Hepatocyte (in vitro differentiated cells): ENCODE measurements around the gene NCBP3. TPM values are rescaled to one million over a fixed set of nuclear protein-coding genes. Genes with fewer than 3 reads are reported as not detected.

ENCODE experiments used
- DNase-seq: peaks from one replicate; pipeline ENCODE4 v3.0.0-alpha.2; 2016; ENCODE audit warnings: low spot score
- H2AFZ ChIP-seq: fragments of 200-600 bp; sonication (generic); 2 replicates; pipeline ENCODE4 v1.6.0; 2016; ENCODE audit warnings: antibody characterized with exemption, mild to moderate bottlenecking
- H3K27ac ChIP-seq: fragments of 200-600 bp; sonication (generic); 2 replicates; pipeline ENCODE4 v1.5.1; 2016; ENCODE audit warnings: mild to moderate bottlenecking
- H3K27me3 ChIP-seq: fragments of 200-600 bp; sonication (generic); 2 replicates; pipeline ENCODE4 v1.6.1; 2016
- H3K36me3 ChIP-seq: fragments of 200-600 bp; sonication (generic); replicated peaks from 2 replicates; pipeline ENCODE4 v1.5.1; 2016; ENCODE audit warnings: low read depth; ENCODE audit not compliant: insufficient read depth
- H3K4me1 ChIP-seq: fragments of 200-600 bp; sonication (generic); 2 replicates; pipeline ENCODE4 v1.5.1; 2016; ENCODE audit warnings: mild to moderate bottlenecking, moderate library complexity; ENCODE audit not compliant: insufficient read depth
- H3K4me2 ChIP-seq: fragments of 200-600 bp; sonication (generic); 2 replicates; pipeline ENCODE4 v1.6.0; 2016
- H3K4me3 ChIP-seq: fragments of 200-600 bp; sonication (generic); 2 replicates; pipeline ENCODE4 v1.5.1; 2016; ENCODE audit warnings: mild to moderate bottlenecking
- H3K79me2 ChIP-seq: fragments of 200-600 bp; sonication (generic); 2 replicates; pipeline ENCODE4 v1.6.0; 2017; ENCODE audit warnings: mild to moderate bottlenecking
- H3K9me2 ChIP-seq: fragments of 200-600 bp; sonication (generic); replicated peaks from 2 replicates; pipeline ENCODE4 v1.6.0; 2017; ENCODE audit warnings: mild to moderate bottlenecking; ENCODE audit not compliant: insufficient read depth
- H3K9me3 ChIP-seq: fragments of 200-600 bp; sonication (generic); 2 replicates; pipeline ENCODE4 v1.5.1; 2016; ENCODE audit warnings: low read depth, mild to moderate bottlenecking
- H4K20me1 ChIP-seq: fragments of 200-600 bp; sonication (generic); 2 replicates; pipeline ENCODE4 v1.6.0; 2016; ENCODE audit warnings: mild to moderate bottlenecking; ENCODE audit not compliant: insufficient read depth, poor library complexity, severe bottlenecking
- CTCF ChIP-seq: fragments of 200-600 bp; sonication (generic); IDR thresholded peaks from 2 replicates; pipeline ENCODE4 v1.5.1; 2016; ENCODE audit warnings: antibody characterized with exemption, mild to moderate bottlenecking; ENCODE audit not compliant: poor library complexity
- EZH2 ChIP-seq: fragments of 200-600 bp; sonication (generic); IDR thresholded peaks from 2 replicates; pipeline ENCODE4 v1.6.1; 2016; ENCODE audit warnings: antibody characterized with exemption, mild to moderate bottlenecking, borderline replicate concordance
- EZH2phosphoT487 ChIP-seq: fragments of 200-600 bp; sonication (generic); IDR thresholded peaks from one replicate; pipeline ENCODE4 v1.6.1; 2018; ENCODE audit warnings: antibody characterized with exemption, mild to moderate bottlenecking, low read depth, moderate library complexity; ENCODE audit not compliant: unreplicated experiment, severe bottlenecking
- WGBS: methylation state at CpG from one replicate; pipeline ENCODE4 v1.1.6; 2016; ENCODE audit warnings: low lambda C conversion rate; ENCODE audit errors: missing lambda C conversion rate; 5-methylcytosine and 5-hydroxymethylcytosine counted together
- polyA plus RNA-seq: library from polyadenylated mRNA; unstranded; fragments of >200 nt; fragmentation: Nextera tagmentation; extraction: Ambion mirVana; gene quantifications from 2 replicates; pipeline ENCODE4 v1.2.1, GENCODE V29; 2016
- total RNA-seq: library from RNA; depleted of rRNA; stranded (reverse); fragments of >200 nt; gene quantifications from 2 replicates; pipeline ENCODE4 v1.2.3, GENCODE V29; 2014

NCBP3 gene
- total and polyA plus RNA-seq, 2 experiments from 2014 or later: 20.6 to 31.8 TPM

GRCh38 chr17:3892095-3892998, 46.3 kb upstream of the NCBP3 start:
- peak overlapping the region; percentile 78 for H3K4me3 ChIP-seq
- H3K4me2 ChIP-seq: peak overlapping the region; percentile 100
- H4K20me1 ChIP-seq: no peaks in the 10 kb centered on the region
- H3K27ac ChIP-seq: peak overlapping the region; percentile 59
- peaks cover 4% of the 10 kb centered on the region for H3K79me2 ChIP-seq
- WGBS: 1% methylated on average over 48 of the region's 96 CpGs
- peaks cover 40% of the 10 kb centered on the region for H3K4me1 ChIP-seq
- no peaks in the 10 kb centered on the region for H3K36me3 ChIP-seq
- peak overlapping the region; percentile 73 for H2AFZ ChIP-seq
- no peaks in the 10 kb centered on the region for H3K9me2 ChIP-seq
- DNase-seq: peak; percentile 81
- TF ChIP-seq CTCF: peak; percentile 20
- TF ChIP-seq EZH2: no peak
- TF ChIP-seq EZH2phosphoT487: no peak
- no peaks in the 10 kb centered on the region for H3K27me3 ChIP-seq
- H3K9me3 ChIP-seq: no peaks in the 10 kb centered on the region

- TF ChIP-seq EZH2 (no peak), CTCF (no peak), EZH2phosphoT487 (no peak)
- H3K9me2 ChIP-seq: no peaks in the 10 kb centered on the region
- DNase-seq: no peak
- H2AFZ ChIP-seq: no peak overlapping the region
- 30% methylated on average over 11 of the region's 12 CpGs for WGBS
- H4K20me1 ChIP-seq: no peaks in the 10 kb centered on the region
- H3K4me1 ChIP-seq: peaks cover 40% of the 10 kb centered on the region
- no peak overlapping the region for H3K4me3 ChIP-seq
- no peaks in the 10 kb centered on the region for H3K27me3 ChIP-seq
- H3K4me2 ChIP-seq: peak overlapping the region; percentile 100
- H3K9me3 ChIP-seq: no peaks in the 10 kb centered on the region
- H3K27ac ChIP-seq: no peak overlapping the region
- H3K36me3 ChIP-seq: no peaks in the 10 kb centered on the region
- peaks cover 4% of the 10 kb centered on the region for H3K79me2 ChIP-seq
Observed at GRCh38 chr17:3891626-3892094, 45.6 kb upstream of the NCBP3 start.

- H3K9me2 ChIP-seq: no peaks in the 10 kb centered on the region
- no peaks in the 10 kb centered on the region for H3K9me3 ChIP-seq
- H3K27me3 ChIP-seq: no peaks in the 10 kb centered on the region
- no peak for DNase-seq
- H3K27ac ChIP-seq: peak overlapping the region; percentile 79
- H3K4me1 ChIP-seq: peaks cover 40% of the 10 kb centered on the region
- H2AFZ ChIP-seq: no peak overlapping the region
- H4K20me1 ChIP-seq: no peaks in the 10 kb centered on the region
- no peaks in the 10 kb centered on the region for H3K36me3 ChIP-seq
- no peak overlapping the region for H3K4me3 ChIP-seq
- TF ChIP-seq EZH2 (no peak), EZH2phosphoT487 (no peak), CTCF (no peak)
- WGBS: 75% methylated on average over 4 of the region's 4 CpGs
- H3K79me2 ChIP-seq: peaks cover 4% of the 10 kb centered on the region
- H3K4me2 ChIP-seq: peak overlapping the region; percentile 63
Observed at GRCh38 chr17:3890878-3891219, 44.8 kb upstream of the NCBP3 start.
